ENCODE data around the gene BABAM2. TPM values are rescaled to one million over a fixed set of nuclear protein-coding genes. Genes with fewer than 3 reads are reported as not detected.
A peak's percentile ranks its signal among the peaks of the same experiment; 100 is the strongest.
"Not testable (repeated sequence)": the region's sequence is repeated elsewhere in the genome, so short reads cannot be mapped to it uniquely, and the experiment has no call there.

BABAM2 gene
- total RNA-seq, 1 experiment from 2014 or later, result 33.1 TPM

DNA sequence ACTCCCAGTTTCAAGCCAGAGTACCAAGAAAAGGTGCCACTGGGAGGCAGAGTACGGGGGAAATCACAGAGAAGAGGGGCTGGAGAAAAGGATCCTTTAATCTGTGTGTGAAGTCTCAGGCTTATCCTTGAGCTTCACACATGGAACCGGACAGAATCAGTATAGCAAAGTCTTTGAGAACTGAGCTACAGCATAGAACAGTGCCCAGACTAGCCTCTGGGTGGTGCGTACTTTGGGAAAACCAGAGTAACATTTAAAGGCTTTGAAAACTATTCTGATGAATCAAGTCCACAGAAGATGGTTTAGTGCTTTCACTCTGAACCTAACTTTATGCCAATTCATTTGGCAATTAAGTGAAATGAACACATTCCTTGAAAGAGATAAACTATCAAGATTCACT is 83.1 kb downstream of the BABAM2 start:
- no peak for DNase-seq
- H3K27me3 ChIP-seq, result no peaks in the 10 kb centered on the region
- H3K9me3 ChIP-seq, result peaks cover 5% of the 10 kb centered on the region
- H3K36me3 ChIP-seq, result no peaks in the 10 kb centered on the region
- H3K4me3 ChIP-seq, result no peak overlapping the region

DNA sequence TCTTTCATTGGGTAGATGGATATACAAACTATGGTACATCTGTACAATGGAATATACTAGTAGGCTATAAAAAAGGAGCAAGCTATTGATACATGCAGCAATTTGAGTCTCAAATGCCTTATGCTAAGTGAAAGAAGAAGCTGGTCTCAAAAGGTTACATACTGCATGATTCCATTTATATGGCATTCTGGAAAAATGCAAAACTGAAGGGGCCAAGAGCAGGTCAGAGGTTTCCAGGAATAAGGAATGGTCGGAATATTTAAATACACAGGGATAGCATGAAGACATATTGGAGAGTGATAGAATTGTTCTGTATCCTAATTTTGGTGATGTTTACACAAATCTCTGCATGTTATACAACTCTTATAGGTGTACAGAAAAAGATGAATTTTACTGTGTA is 85.8 kb downstream of the BABAM2 start:
- no peak for DNase-seq
- no peaks in the 10 kb centered on the region for H3K9me3 ChIP-seq
- no peaks in the 10 kb centered on the region for H3K36me3 ChIP-seq
- no peak overlapping the region for H3K4me3 ChIP-seq
- no peaks in the 10 kb centered on the region for H3K27me3 ChIP-seq

DNA sequence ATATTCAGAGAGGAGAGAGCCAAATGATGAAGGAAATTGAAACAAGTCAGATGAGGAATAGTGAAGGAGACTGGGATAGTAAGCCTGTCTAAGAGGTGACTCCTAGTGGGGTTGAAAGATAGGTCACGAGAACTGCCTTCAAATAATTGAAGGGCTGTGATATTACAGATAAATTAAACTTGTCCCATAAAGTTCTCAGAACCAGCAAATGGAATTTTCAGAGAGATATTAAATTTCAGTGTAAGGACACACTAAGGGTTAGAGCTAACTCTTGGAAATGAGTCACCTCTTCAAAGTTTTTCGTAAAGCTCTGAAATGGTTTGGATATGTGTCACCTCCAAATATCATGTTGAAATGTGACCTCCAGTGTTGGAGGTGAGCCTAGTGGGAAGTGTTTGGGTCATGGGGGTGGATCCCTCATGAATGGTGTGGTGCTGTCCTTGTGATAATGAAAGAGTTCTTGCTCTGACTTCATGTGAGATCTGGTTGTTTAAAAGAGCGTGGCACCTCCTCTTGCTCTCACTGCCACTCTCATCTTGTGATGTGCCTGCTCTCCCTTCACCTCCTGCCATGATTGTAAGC is 87.3 kb downstream of the BABAM2 start:
- Histone ChIP-seq H3K36me3 (no peaks in the 10 kb centered on the region), H3K27me3 (no peaks in the 10 kb centered on the region), H3K4me3 (no peak overlapping the region)

DNA sequence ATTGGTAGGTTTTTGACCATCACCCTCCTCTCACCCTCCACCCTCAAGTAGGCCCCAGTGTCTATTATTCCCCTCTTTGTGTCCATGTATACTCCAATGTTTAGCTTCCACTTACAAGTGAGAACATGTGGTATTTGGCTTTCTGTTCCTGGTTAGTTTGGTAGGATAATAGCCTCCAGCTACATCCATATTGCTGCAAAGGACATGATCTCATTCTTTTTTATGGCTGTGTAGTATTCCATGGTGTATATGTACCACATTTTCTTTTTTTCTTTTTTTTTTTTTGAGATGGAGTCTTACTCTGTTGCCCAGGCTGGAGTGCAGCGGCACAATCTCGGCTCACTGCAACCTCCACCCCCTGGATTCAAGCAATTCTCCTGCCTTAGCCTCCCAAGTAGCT is 88.2 kb downstream of the BABAM2 start:
- not testable (repeated sequence) for H3K36me3 ChIP-seq, DNase-seq, H3K27me3 ChIP-seq, H3K9me3 ChIP-seq, H3K4me3 ChIP-seq

More for the DNA sequence above, 87.3 kb downstream of the BABAM2 start:
- H3K9me3 ChIP-seq, result peaks cover 3% of the 10 kb centered on the region
- peak; percentile 81 for DNase-seq

DNA sequence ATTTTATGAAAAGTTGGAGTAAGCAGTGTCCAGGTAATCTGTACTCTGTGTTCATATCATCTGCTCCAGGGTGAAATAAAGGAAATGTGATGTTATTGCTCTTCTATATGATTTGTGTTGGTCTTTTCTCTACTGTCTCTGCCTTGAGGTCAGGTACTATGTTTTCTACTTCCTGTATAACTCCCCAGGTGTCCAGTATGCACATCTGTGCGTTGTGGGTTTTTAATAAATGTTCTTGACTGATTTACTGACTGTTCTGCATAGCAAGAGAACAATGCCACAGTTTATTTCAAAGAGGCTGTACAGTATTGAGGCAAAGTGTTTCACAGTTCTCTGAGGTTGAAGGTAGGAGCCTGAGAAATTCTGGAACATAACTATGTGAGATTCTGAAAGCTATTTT is 89.7 kb downstream of the BABAM2 start:
- Histone ChIP-seq H3K4me3 (no peak overlapping the region), H3K9me3 (peaks cover 10% of the 10 kb centered on the region), H3K36me3 (no peaks in the 10 kb centered on the region), H3K27me3 (no peaks in the 10 kb centered on the region)
- no peak for DNase-seq

DNA sequence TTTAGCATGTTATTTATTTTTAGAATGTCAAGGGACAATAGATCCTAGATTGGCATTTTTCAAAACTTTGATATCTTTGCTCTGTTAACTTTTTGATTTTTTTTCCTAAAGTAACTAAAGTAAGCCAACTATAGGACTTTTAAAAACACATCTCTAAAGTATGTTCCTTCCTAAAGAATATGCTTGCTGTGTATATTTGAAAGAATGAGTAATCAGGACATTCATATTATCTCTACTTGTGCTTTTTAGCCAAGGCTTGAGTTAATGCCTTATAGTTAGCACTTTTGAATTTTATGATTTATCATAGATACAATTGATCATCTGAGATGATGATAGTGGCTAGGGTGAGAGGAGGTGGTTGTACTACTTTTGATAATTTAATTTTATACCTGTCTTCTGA is 93.6 kb downstream of the BABAM2 start:
- peaks cover 10% of the 10 kb centered on the region for H3K9me3 ChIP-seq
- no peak overlapping the region for H3K4me3 ChIP-seq
- H3K27me3 ChIP-seq, result no peaks in the 10 kb centered on the region
- DNase-seq, result no peak
- no peaks in the 10 kb centered on the region; the same call in 1 of the 2 replicates for H3K36me3 ChIP-seq

DNA sequence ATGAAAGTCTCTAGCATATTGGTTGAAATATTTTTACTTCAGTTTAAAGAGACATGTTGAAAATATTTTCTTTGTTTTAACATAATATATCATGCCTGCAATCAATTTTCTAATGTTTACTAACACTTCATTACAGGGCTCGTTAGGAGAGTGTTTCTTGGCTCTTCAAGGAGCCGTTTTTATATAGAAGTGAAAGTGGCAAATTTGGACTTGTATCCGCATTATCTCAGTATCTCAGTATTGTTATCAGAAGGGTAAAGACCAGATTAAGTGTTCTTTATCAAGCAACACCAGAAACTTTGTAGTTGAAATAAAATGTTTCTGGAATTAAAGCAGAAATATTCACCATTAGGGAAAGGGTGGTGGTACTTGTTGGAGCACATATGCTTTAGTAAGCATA is 97.8 kb downstream of the BABAM2 start:
- no peak overlapping the region for H3K4me3 ChIP-seq

DNA sequence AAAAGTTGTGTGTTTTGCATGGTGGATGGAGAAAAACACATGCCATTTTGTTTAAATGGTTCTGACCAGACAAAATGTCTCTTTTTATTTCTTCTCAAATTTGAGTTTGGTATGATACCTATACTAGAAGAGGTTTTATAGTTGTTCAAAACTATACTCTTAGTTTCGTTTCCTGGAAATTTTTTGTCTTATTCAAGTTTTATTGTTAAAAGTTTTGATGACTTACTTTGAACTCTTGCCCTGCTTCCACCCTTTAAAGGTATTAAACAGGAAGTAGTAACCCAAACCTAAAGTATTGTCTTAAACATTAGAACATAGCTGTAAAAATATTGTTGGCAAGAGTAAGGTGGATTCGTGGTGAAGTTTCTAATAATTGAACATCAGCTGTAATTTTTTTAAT is 98.2 kb downstream of the BABAM2 start:
- H3K36me3 ChIP-seq, result no peaks in the 10 kb centered on the region; the same call in 1 of the 2 replicates
- H3K9me3 ChIP-seq, result peaks cover 4% of the 10 kb centered on the region; the same call in 1 of the 2 replicates
- DNase-seq, result no peak
- no peak overlapping the region for H3K4me3 ChIP-seq
- H3K27me3 ChIP-seq, result no peaks in the 10 kb centered on the region

More for the DNA sequence above, 97.8 kb downstream of the BABAM2 start:
- peaks cover 7% of the 10 kb centered on the region for H3K9me3 ChIP-seq
- H3K27me3 ChIP-seq, result no peaks in the 10 kb centered on the region
- no peaks in the 10 kb centered on the region; the same call in 1 of the 2 replicates for H3K36me3 ChIP-seq
- no peak for DNase-seq

DNA sequence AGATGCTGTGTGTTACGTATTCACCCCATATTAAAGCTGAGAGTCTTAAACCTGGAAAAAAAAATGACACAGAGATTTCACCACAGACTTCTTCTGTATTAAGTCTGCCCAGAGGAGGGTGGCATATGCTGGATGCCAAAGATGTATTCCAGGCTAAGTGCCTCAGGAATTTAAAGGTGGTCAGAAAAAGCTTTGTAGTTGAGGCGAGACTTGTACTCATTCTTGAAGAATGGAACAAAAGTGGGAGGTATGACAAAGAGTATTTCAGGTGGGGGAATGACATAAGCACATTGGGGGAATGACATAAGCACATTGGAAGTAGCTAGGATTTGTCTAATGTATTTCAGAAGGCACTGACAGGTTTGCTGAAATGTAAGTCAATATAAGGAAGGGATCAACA is 98.6 kb downstream of the BABAM2 start:
- Histone ChIP-seq H3K9me3 (peaks cover under 1% of the 10 kb centered on the region; the same call in 1 of the 2 replicates), H3K4me3 (no peak overlapping the region), H3K36me3 (no peaks in the 10 kb centered on the region; the same call in 1 of the 2 replicates), H3K27me3 (no peaks in the 10 kb centered on the region)
- no peak for DNase-seq

DNA sequence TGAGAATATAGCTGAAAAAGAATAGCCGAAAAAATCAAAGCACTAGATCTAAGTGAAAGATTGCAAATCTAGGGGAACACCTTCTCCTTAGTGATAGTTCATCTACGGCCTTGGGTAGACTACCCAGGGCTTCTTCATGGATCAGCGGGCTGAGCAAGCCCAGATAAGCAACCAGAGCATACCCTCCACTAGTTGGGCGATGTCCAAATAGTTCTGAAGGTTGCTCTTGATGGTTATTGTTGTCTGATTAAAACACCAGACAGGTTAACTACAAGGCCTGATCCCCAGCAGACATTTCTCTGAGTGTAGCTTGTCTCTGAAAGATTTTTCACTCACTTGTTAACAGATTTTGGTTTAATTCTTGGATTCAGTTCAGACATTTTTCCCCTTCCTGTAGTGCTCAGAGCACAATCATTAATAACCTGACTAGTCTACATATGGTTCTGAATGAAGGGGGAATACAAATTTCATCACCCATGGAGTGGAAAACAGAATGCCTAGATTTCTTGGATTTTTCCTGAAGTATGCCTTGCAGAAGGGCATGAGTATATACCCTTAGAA is 99.6 kb downstream of the BABAM2 start:
- DNase-seq, result no peak
- Histone ChIP-seq H3K4me3 (no peak overlapping the region), H3K27me3 (no peaks in the 10 kb centered on the region), H3K36me3 (no peaks in the 10 kb centered on the region; the same call in 1 of the 2 replicates), H3K9me3 (no peaks in the 10 kb centered on the region)

DNA sequence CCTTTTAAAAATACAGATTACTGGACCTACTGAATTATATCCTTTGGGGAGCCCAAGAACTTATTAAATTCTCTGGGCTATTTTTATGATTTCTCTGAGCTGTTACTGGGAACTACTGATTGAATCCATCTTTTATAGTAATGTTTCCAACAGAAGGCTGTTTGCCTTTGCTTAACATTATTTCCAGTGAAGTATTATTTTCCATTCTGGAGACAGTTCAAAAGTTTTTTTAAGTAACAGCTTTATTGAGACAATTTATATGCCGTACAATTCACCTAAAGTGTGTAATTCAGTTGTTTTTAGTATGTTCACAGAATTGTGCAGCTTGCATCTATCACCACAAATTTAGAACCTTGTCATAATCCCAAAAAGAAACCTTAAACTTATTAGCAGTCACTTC is 100.6 kb downstream of the BABAM2 start:
- H3K9me3 ChIP-seq, result no peaks in the 10 kb centered on the region
- no peak for DNase-seq
- H3K4me3 ChIP-seq, result no peak overlapping the region
- no peaks in the 10 kb centered on the region; the same call in 1 of the 2 replicates for H3K36me3 ChIP-seq
- no peaks in the 10 kb centered on the region for H3K27me3 ChIP-seq

DNA sequence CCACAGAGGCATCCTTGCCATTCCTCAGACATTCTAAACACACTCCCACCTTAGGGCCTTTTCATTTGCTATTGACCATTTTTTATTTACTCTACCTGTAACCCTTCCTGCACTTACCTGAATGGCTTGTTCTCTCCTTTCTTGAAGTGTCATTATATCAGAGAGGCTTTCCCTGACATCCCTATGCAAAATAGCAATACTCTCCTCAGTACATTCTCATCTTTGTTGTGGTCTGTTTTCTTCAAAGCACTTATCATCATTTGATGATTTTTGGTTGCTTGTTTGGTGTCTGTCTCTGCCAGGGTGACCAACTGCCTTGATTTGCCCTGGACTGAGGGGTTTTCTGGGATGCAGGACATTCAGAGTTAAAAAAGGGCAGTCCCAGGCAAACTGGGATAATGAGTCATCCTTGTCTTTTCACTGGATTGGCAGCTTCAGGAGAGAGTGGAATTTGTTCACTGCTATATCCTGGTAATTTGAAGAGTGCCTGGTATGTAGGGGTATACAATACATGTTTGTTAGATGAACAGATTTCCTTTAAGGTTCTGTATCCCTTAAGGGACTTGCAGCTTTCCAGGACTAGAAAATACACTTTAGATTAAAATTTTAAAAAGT is 102.4 kb downstream of the BABAM2 start:
- H3K4me3 ChIP-seq, result no peak overlapping the region
- H3K27me3 ChIP-seq, result no peaks in the 10 kb centered on the region
- DNase-seq, result peak; percentile 10
- H3K9me3 ChIP-seq, result no peaks in the 10 kb centered on the region
- no peaks in the 10 kb centered on the region; the same call in 1 of the 2 replicates for H3K36me3 ChIP-seq

DNA sequence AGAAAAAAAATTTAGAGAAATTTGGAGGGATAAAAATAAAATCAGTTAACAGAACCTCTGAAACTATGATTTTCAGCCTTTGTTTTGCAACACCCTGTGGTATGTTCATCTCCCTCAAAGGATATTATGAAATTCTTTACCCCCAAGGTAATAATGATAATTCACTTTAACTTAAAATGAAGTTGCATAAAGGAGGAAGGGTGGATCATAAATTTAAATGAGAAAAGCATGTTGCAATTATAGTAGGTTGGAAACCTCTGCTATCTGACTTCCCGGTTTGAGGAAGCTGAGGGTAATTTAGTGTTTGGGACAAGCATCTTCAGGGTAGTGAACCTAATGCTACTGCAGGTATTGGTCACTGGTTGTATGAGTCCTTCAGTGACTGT is 102.9 kb downstream of the BABAM2 start:
- Histone ChIP-seq H3K36me3 (no peaks in the 10 kb centered on the region; the same call in 1 of the 2 replicates), H3K4me3 (no peak overlapping the region), H3K9me3 (no peaks in the 10 kb centered on the region), H3K27me3 (no peaks in the 10 kb centered on the region)
- no peak for DNase-seq

DNA sequence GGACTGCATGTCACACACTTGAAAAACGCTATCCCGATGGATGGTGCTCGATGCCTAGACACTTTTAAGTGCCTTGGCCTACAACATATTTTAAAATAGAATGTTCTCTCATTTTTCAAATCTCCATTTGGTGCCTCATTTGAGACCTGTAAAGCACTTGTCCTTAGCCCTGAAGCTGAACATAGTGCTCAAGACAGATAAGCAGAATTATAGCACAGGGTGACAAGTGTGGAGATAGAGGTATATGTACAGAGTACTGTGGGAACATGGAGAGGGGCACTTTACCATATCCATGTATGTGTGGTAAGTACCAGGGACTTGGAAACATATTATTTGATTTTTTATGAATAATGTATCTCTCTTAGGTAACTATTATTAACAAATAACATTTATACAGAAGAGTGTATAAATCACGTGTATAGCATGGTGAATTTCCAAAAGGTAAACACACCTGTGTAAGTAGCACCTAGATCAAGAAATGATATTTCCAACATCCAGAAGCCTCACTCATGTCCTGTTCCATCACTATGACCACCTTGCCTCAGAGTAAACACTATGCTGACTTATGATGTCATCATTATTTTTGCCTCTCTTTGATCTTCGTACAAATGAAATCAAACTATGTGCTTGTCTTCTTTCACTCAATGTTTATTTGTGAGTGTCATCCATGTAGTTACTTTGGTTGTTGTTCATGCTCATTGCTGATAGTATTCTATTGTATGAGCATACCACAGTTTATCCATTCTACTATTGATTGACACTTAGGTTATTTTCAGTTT is 103.6 kb downstream of the BABAM2 start:
- no peaks in the 10 kb centered on the region for H3K9me3 ChIP-seq
- H3K36me3 ChIP-seq, result no peaks in the 10 kb centered on the region
- H3K27me3 ChIP-seq, result no peaks in the 10 kb centered on the region
- no peak for DNase-seq
- H3K4me3 ChIP-seq, result no peak overlapping the region

DNA sequence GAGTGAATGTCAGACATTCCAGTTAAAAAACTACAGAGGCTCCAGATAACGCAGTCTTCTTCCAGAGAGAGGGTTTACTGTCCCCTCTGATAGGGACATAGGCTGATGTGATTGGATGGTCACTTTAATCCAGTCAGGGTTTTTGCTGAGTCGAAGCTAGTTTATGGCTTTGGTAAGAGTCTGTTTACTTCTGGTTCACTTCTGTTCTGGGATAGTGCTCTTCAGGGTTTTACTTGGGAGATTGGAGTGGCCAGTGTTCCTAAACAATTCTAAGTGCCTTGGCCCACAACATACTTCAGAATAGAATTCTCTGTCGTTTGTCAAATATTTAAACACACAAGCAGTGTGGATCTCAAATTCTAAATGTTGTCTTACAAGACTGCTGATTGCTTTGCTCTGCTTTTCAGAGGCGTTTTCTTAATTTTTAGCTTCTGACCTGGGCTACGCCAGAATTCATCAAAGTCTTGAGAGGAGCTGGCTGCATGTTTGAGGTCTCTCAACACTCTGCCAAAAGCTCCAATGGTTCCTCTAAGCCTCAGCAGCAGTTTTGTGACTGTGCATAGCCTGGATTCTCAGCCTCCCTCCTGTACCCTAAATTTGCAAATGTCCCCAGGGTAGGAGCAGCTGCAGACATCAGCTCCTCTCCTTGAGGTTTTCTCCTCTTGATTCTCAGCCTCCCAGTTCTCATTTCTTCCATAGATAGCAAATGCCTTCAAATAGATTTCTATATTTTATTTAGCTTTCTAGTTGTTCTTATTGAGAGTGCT is 105.8 kb downstream of the BABAM2 start:
- Histone ChIP-seq H3K9me3 (peaks cover 9% of the 10 kb centered on the region), H3K4me3 (no peak overlapping the region), H3K27me3 (no peaks in the 10 kb centered on the region), H3K36me3 (no peaks in the 10 kb centered on the region)
- DNase-seq, result no peak

DNA sequence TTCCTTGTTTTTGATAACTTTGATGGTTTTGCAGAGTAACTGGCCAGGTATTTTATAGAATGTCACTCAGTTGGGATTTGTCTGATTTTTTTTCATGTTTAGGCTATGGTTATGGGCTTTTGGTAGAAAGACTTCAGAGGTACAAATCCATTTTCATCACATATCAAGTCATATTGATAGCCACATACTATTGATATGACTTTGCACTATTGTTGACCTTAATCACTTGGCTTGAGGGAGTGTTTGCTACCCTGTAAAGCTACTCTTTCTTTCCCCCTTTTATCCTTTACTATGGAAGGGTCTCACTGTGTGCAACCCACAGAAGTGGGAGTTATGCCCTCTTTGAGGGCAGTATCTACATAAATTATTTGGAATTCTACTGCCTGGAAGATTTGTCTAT is 109.8 kb downstream of the BABAM2 start:
- Histone ChIP-seq H3K4me3 (no peak overlapping the region), H3K27me3 (no peaks in the 10 kb centered on the region), H3K36me3 (no peaks in the 10 kb centered on the region), H3K9me3 (peaks cover 9% of the 10 kb centered on the region)
- no peak for DNase-seq

DNA sequence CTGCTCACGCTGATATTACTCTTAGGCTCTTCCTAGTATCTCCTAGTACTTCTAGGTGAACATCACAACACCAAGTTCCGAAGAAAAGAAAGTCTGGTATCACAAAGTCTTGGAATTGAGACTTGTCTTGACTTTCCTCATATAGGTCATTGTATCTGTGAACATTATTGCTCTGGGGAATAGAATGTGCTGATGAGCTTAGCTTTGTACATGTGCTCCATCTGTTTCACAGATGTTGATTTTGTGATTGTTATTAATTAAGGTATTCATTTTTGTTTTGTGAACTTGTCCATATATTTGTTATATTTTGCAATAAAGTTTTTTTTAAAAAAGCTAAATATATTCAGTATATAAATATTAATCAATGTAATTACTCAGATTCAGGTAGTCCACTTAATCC is 111.7 kb downstream of the BABAM2 start:
- H3K4me3 ChIP-seq, result no peak overlapping the region
- DNase-seq, result no peak
- no peaks in the 10 kb centered on the region for H3K36me3 ChIP-seq
- peaks cover 9% of the 10 kb centered on the region for H3K9me3 ChIP-seq
- no peaks in the 10 kb centered on the region for H3K27me3 ChIP-seq
